Measurements from ENCODE around the gene MIGA2.

- no peak for TF ChIP-seq CTCF (IDR thresholded peaks at IDR 0.05; ENCODE audit: low read depth, low read length, missing input control)
- no peak for TF ChIP-seq FOXA1 (IDR thresholded peaks at IDR 0.05)
- TF ChIP-seq, protein P1, sequence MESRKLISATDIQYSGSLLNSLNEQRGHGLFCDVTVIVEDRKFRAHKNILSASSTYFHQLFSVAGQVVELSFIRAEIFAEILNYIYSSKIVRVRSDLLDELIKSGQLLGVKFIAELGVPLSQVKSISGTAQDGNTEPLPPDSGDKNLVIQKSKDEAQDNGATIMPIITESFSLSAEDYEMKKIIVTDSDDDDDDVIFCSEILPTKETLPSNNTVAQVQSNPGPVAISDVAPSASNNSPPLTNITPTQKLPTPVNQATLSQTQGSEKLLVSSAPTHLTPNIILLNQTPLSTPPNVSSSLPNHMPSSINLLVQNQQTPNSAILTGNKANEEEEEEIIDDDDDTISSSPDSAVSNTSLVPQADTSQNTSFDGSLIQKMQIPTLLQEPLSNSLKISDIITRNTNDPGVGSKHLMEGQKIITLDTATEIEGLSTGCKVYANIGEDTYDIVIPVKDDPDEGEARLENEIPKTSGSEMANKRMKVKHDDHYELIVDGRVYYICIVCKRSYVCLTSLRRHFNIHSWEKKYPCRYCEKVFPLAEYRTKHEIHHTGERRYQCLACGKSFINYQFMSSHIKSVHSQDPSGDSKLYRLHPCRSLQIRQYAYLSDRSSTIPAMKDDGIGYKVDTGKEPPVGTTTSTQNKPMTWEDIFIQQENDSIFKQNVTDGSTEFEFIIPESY (IDR thresholded peaks at IDR 0.05): no peak
- no peak for TF ChIP-seq YY1 (IDR thresholded peaks at IDR 0.05)
These were observed 25.3 kb upstream of the MIGA2 start for GRCh38 chr9:129011170-129011569.
